GM12874 (cell line): ENCODE measurements around the gene TSPAN11.

Source experiments
- TF ChIP-seq, protein P1 (sequence below): IDR thresholded peaks from 2 replicates; pipeline ENCODE4 v1.5.1; 2011; ENCODE audit warnings: low read depth, mild to moderate bottlenecking, control low read depth, low read length, moderate library complexity; ENCODE audit not compliant: insufficient read depth

Gene TSPAN11

DNA sequence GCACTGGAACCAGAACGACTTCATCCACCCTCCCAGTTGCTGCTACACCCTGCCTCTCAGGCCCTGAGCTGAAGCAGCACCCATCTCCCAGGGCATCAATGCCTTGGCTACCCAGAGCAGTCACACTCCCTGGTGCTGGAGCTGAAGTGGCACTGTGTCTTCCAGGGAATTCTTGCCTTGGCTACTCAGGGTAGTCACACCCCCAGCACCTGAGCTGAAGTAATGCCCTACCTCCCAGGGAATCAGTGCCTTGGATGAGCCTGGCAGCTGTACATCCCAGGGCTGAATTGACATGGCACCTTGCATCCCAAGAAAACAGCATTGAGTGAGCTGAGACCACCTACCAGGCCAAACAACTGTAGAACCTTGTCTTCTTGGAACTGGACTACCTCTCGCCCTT is 41.2 kb upstream of the TSPAN11 start:
- TF ChIP-seq, protein P1, sequence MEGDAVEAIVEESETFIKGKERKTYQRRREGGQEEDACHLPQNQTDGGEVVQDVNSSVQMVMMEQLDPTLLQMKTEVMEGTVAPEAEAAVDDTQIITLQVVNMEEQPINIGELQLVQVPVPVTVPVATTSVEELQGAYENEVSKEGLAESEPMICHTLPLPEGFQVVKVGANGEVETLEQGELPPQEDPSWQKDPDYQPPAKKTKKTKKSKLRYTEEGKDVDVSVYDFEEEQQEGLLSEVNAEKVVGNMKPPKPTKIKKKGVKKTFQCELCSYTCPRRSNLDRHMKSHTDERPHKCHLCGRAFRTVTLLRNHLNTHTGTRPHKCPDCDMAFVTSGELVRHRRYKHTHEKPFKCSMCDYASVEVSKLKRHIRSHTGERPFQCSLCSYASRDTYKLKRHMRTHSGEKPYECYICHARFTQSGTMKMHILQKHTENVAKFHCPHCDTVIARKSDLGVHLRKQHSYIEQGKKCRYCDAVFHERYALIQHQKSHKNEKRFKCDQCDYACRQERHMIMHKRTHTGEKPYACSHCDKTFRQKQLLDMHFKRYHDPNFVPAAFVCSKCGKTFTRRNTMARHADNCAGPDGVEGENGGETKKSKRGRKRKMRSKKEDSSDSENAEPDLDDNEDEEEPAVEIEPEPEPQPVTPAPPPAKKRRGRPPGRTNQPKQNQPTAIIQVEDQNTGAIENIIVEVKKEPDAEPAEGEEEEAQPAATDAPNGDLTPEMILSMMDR, result no peak

DNA sequence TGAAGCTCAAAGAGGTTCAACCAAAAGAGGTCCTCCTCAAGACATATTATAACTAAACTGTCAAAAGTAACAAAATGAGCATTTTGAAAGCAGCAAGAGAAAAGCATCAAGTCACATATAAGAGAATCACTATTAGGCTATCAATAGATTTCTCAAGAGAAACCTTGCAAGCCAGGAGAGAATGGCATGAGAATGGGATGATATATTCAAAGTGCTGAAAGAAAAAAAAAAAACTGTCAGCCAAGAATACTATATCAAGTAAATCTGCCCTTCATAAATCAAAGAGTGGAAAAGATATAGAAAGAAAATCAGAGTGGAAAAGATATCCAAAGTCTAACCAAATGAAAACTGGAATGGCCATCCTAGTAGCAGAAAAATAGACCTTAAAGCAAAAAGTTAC is 39.3 kb upstream of the TSPAN11 start:
- TF ChIP-seq, protein P1, result no peak

GRCh38 chr12:30888241-30888640 is 38.3 kb upstream of the TSPAN11 start:
- TF ChIP-seq, protein P1, result no peak

DNA sequence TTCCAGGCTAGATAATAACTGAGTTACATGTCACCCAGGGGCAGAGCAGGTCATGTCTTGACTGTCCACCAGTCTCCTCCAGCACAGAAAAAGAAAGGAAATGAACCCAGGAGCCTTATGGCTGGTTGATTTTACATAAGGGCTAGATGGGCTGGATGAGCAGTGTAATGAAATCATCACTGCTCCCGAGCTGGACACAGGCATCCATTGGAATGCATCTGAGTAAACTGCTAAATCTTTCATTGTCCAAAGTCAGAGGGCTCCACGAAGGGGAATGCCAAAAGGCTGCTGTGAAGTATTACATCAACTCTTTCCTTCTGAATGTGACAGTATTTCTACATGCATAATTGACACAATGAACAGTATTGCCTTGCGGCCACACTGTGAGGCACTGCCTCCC is 30.1 kb upstream of the TSPAN11 start:
- TF ChIP-seq, protein P1, result no peak

- TF ChIP-seq, protein P1, result no peak
Measured at GRCh38 chr12:30898846-30899245, 27.7 kb upstream of the TSPAN11 start.

DNA sequence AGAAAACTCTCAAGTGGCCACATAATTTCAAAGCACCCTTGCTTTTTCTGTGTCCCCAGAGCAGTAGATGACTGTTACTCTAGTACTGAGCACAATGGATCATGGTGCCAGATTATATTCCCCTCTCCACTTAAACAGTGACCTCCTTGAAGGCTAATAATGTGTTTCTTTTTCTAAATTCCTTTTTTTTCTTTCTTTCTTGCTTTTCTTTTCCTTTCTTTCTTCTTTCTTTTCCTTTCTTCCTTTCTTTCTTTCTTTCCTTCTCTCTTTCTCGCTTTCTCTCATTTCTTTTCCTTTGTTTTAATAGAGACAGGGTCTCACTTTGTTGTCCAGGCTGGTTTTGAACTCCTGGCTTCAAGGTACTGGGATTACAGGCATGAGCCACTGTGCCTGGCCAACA is 26.2 kb upstream of the TSPAN11 start:
- TF ChIP-seq, protein P1, result no peak

DNA sequence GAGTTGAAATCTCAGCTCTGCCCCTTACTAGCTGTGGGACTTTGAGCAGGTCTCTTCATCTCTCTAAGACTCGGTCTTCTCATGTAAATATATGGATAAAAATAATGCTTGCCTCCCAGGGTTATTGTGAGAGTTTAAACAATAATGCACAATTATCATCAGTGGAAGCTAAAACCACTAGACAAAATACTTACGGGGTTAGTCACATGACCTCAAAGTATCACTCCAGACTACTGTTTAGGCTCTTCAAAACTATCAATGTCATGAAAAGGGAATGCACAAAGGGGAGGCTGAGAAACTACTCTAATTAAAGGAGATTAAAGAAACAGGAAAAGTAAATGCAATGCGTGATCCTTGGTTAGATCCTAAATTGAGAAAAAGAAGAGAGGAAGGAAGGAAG is 24.5 kb upstream of the TSPAN11 start:
- TF ChIP-seq, protein P1, result no peak

GRCh38 chr12:30902596-30902995 is 24.0 kb upstream of the TSPAN11 start:
- TF ChIP-seq, protein P1, result no peak
